ENCODE results near the gene GLOD5. TPM values are rescaled to one million over a fixed set of nuclear protein-coding genes. Genes with fewer than 3 reads are reported as not detected.

Gene GLOD5
- total and polyA plus RNA-seq, 2 of the 8 experiments (the other 6 are each of a cell fraction or from before 2014, with no cell fraction given): 0.18 TPM; not detected in 1

DNA sequence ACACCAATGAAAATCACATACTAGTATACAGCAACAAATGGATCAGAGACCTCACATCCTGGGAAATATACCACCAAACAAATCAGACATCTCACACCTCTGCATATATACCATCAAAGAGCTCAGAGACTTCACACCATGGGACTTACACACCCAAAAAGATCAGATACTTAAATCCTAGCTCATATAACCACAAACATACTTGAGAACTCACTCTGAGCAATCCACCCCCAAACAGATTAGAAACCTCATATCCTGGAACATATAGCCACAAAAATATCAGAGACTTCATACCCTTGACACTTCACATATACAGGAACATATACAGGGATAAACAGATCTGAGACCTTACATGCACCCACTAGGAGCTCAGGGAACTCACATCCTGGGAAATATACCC lies 32.9 kb upstream of the GLOD5 start (continued):
- TF ChIP-seq, protein P1, sequence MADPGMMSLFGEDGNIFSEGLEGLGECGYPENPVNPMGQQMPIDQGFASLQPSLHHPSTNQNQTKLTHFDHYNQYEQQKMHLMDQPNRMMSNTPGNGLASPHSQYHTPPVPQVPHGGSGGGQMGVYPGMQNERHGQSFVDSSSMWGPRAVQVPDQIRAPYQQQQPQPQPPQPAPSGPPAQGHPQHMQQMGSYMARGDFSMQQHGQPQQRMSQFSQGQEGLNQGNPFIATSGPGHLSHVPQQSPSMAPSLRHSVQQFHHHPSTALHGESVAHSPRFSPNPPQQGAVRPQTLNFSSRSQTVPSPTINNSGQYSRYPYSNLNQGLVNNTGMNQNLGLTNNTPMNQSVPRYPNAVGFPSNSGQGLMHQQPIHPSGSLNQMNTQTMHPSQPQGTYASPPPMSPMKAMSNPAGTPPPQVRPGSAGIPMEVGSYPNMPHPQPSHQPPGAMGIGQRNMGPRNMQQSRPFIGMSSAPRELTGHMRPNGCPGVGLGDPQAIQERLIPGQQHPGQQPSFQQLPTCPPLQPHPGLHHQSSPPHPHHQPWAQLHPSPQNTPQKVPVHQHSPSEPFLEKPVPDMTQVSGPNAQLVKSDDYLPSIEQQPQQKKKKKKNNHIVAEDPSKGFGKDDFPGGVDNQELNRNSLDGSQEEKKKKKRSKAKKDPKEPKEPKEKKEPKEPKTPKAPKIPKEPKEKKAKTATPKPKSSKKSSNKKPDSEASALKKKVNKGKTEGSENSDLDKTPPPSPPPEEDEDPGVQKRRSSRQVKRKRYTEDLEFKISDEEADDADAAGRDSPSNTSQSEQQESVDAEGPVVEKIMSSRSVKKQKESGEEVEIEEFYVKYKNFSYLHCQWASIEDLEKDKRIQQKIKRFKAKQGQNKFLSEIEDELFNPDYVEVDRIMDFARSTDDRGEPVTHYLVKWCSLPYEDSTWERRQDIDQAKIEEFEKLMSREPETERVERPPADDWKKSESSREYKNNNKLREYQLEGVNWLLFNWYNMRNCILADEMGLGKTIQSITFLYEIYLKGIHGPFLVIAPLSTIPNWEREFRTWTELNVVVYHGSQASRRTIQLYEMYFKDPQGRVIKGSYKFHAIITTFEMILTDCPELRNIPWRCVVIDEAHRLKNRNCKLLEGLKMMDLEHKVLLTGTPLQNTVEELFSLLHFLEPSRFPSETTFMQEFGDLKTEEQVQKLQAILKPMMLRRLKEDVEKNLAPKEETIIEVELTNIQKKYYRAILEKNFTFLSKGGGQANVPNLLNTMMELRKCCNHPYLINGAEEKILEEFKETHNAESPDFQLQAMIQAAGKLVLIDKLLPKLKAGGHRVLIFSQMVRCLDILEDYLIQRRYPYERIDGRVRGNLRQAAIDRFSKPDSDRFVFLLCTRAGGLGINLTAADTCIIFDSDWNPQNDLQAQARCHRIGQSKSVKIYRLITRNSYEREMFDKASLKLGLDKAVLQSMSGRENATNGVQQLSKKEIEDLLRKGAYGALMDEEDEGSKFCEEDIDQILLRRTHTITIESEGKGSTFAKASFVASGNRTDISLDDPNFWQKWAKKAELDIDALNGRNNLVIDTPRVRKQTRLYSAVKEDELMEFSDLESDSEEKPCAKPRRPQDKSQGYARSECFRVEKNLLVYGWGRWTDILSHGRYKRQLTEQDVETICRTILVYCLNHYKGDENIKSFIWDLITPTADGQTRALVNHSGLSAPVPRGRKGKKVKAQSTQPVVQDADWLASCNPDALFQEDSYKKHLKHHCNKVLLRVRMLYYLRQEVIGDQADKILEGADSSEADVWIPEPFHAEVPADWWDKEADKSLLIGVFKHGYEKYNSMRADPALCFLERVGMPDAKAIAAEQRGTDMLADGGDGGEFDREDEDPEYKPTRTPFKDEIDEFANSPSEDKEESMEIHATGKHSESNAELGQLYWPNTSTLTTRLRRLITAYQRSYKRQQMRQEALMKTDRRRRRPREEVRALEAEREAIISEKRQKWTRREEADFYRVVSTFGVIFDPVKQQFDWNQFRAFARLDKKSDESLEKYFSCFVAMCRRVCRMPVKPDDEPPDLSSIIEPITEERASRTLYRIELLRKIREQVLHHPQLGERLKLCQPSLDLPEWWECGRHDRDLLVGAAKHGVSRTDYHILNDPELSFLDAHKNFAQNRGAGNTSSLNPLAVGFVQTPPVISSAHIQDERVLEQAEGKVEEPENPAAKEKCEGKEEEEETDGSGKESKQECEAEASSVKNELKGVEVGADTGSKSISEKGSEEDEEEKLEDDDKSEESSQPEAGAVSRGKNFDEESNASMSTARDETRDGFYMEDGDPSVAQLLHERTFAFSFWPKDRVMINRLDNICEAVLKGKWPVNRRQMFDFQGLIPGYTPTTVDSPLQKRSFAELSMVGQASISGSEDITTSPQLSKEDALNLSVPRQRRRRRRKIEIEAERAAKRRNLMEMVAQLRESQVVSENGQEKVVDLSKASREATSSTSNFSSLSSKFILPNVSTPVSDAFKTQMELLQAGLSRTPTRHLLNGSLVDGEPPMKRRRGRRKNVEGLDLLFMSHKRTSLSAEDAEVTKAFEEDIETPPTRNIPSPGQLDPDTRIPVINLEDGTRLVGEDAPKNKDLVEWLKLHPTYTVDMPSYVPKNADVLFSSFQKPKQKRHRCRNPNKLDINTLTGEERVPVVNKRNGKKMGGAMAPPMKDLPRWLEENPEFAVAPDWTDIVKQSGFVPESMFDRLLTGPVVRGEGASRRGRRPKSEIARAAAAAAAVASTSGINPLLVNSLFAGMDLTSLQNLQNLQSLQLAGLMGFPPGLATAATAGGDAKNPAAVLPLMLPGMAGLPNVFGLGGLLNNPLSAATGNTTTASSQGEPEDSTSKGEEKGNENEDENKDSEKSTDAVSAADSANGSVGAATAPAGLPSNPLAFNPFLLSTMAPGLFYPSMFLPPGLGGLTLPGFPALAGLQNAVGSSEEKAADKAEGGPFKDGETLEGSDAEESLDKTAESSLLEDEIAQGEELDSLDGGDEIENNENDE (IDR thresholded peaks at IDR 0.05; ENCODE audit: insufficient replicate concordance, low read length): no peak
- TF ChIP-seq SIRT6 (IDR thresholded peaks at IDR 0.05; ENCODE audit: low read length): no peak

All from H1 (cell line).